GM18505 (cell line): ENCODE data around the gene CAMSAP1.

ENCODE experiments used
- ATAC-seq: cut with Tn5 transposase; IDR thresholded peaks from one replicate; pipeline ENCODE4 v1.9.1; 2021; ENCODE audit not compliant: unreplicated experiment
- POLR2A ChIP-seq: IDR thresholded peaks from 4 replicates; pipeline ENCODE4 v1.6.1; 2011; ENCODE audit warnings: borderline replicate concordance; ENCODE audit not compliant: insufficient read depth, insufficient read length; ENCODE audit errors: extremely low read depth

The CAMSAP1 gene

GRCh38 chr9:135788576-135789300 is 118.6 kb downstream of the CAMSAP1 start:
- no peak for ATAC-seq
- TF ChIP-seq POLR2A: no peak

- no peak for ATAC-seq
- TF ChIP-seq POLR2A: no peak
Measured at GRCh38 chr9:135787776-135788575, 119.4 kb downstream of the CAMSAP1 start.

GRCh38 chr9:135787317-135787716 is 120.0 kb downstream of the CAMSAP1 start:
- no peak for ATAC-seq
- no peak for TF ChIP-seq POLR2A

- no peak for TF ChIP-seq POLR2A
- no peak for ATAC-seq
Measured at GRCh38 chr9:135786146-135786690, 121.1 kb downstream of the CAMSAP1 start.

- ATAC-seq: no peak
Measured at GRCh38 chr9:135785013-135785575, 122.3 kb downstream of the CAMSAP1 start.

GRCh38 chr9:135783540-135784245 is 123.7 kb downstream of the CAMSAP1 start:
- no peak for TF ChIP-seq POLR2A
- no peak for ATAC-seq

More at GRCh38 chr9:135785013-135785575, 122.3 kb downstream of the CAMSAP1 start:
- no peak for TF ChIP-seq POLR2A

GRCh38 chr9:135782946-135783345 is 124.4 kb downstream of the CAMSAP1 start:
- no peak for ATAC-seq
- TF ChIP-seq POLR2A: no peak

GRCh38 chr9:135780626-135781025 is 126.7 kb downstream of the CAMSAP1 start:
- no peak for ATAC-seq
- TF ChIP-seq POLR2A: no peak

- TF ChIP-seq POLR2A: no peak
- ATAC-seq: no peak
Measured at GRCh38 chr9:135780086-135780485, 127.3 kb downstream of the CAMSAP1 start.

- no peak for TF ChIP-seq POLR2A
- no peak for ATAC-seq
Measured at GRCh38 chr9:135779571-135779970, 127.8 kb downstream of the CAMSAP1 start.

- ATAC-seq: no peak
- TF ChIP-seq POLR2A: no peak
Measured at GRCh38 chr9:135778421-135778820, 128.9 kb downstream of the CAMSAP1 start.

- no peak for ATAC-seq
- no peak for TF ChIP-seq POLR2A
Measured at GRCh38 chr9:135777623-135778177, 129.6 kb downstream of the CAMSAP1 start.

GRCh38 chr9:135776893-135777622 is 130.3 kb downstream of the CAMSAP1 start:
- no peak for TF ChIP-seq POLR2A
- no peak for ATAC-seq

GRCh38 chr9:135775911-135776310 is 131.4 kb downstream of the CAMSAP1 start:
- no peak for TF ChIP-seq POLR2A

More at GRCh38 chr9:135775911-135776310, 131.4 kb downstream of the CAMSAP1 start:
- ATAC-seq: no peak
